ENCODE data around the gene HEATR5A.

DNA sequence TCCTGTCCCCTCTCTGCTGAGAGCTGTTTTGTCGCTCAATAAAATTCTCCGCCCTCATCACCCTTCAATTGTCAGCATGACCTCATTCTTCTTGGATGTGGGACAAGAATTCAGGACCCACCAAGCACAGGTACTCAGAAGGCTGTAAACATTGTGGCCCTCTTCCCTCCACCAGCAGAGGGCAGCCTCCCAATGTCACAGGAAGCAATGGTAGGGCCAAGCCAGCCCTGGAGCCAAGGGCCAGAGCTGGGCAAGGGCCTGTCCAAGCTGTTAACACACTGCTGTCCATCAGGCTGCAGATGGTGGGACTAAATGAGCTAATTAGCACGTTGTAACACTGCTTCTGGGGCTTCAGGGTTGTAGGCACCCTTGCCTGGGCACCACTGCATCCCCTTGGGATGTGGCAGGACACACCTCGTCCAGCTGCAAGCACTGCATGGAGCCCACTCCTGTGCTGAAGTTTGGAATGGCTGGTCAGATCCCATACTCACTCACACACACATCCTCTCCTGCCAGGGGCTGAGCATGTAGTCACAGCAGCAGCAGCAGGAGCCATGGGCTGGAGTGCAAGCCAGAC is 150.1 kb downstream of the HEATR5A start:
- TF ChIP-seq ZBTB40 (IDR thresholded peaks at IDR 0.05; ENCODE audit: borderline replicate concordance), result no peak
- TF ChIP-seq USF2 (IDR thresholded peaks at IDR 0.05; ENCODE audit: borderline replicate concordance, low read depth, low read length), result no peak
- no peak for TF ChIP-seq YBX1 (IDR thresholded peaks at IDR 0.05)
- peak; percentile 34 to 62 (median 52) for TF ChIP-seq CTCF (IDR thresholded peaks at IDR 0.05 in 2 of 3, conservative IDR thresholded peaks at IDR 0.05 in 1 of 3; ENCODE audit: control insufficient read depth in 2 of 3, extremely low read depth in 1 of 3, insufficient read depth in 1 of 3, low read depth in 3 of 3, low read length in 3 of 3)
- no peak for TF ChIP-seq NFIC (IDR thresholded peaks at IDR 0.05; ENCODE audit: low read depth, low read length)
- TF ChIP-seq SMAD1 (IDR thresholded peaks at IDR 0.05; ENCODE audit: low read depth, partially characterized antibody), result no peak
- no peak for TF ChIP-seq POLR2AphosphoS5 (IDR thresholded peaks at IDR 0.05; ENCODE audit: low read length)
- TF ChIP-seq, protein P1, sequence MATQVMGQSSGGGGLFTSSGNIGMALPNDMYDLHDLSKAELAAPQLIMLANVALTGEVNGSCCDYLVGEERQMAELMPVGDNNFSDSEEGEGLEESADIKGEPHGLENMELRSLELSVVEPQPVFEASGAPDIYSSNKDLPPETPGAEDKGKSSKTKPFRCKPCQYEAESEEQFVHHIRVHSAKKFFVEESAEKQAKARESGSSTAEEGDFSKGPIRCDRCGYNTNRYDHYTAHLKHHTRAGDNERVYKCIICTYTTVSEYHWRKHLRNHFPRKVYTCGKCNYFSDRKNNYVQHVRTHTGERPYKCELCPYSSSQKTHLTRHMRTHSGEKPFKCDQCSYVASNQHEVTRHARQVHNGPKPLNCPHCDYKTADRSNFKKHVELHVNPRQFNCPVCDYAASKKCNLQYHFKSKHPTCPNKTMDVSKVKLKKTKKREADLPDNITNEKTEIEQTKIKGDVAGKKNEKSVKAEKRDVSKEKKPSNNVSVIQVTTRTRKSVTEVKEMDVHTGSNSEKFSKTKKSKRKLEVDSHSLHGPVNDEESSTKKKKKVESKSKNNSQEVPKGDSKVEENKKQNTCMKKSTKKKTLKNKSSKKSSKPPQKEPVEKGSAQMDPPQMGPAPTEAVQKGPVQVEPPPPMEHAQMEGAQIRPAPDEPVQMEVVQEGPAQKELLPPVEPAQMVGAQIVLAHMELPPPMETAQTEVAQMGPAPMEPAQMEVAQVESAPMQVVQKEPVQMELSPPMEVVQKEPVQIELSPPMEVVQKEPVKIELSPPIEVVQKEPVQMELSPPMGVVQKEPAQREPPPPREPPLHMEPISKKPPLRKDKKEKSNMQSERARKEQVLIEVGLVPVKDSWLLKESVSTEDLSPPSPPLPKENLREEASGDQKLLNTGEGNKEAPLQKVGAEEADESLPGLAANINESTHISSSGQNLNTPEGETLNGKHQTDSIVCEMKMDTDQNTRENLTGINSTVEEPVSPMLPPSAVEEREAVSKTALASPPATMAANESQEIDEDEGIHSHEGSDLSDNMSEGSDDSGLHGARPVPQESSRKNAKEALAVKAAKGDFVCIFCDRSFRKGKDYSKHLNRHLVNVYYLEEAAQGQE (IDR thresholded peaks at IDR 0.05; ENCODE audit: low read depth, low read length), result no peak
